GM21381 (cell line): ENCODE measurements around the gene SMYD3.

Source experiments
- ATAC-seq: cut with Tn5 transposase; IDR thresholded peaks from one replicate; pipeline ENCODE4 v1.9.1; 2021; ENCODE audit warnings: mild to moderate bottlenecking, moderate library complexity; ENCODE audit not compliant: unreplicated experiment

Gene SMYD3

DNA sequence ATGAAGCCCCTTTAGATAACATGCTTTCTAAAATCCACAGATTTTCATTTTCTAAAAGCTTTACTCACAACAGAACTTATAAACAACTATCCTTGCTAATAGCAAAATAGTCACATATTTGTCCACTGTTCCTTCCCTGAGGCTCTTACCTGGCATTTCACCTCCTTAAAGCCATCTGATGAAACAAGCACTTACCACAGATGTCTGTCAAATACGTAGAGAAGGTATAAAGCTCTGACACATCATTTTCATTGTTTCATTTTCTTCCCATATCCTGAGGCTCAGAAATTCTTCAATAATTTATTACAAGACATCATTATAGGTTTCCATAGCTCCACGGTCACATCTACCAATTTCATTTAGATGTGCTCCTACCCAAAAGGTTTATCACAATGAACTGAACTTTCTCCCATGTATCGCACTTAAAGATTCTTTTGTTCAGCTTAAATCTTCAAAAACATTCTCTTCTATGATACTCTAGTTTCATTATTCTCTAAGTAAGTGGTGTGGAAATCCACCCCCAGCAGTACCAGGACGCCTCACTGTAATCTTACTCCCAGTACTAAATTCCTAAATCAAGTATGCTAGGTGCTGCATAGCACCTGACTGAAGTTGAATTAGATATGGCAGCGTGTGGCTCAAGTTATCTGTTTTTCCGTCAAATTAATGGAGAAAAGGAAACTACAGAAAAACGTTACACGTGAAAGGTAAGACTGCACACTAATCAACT lies 569.6 kb downstream of the SMYD3 start:
- ATAC-seq, result no peak

DNA sequence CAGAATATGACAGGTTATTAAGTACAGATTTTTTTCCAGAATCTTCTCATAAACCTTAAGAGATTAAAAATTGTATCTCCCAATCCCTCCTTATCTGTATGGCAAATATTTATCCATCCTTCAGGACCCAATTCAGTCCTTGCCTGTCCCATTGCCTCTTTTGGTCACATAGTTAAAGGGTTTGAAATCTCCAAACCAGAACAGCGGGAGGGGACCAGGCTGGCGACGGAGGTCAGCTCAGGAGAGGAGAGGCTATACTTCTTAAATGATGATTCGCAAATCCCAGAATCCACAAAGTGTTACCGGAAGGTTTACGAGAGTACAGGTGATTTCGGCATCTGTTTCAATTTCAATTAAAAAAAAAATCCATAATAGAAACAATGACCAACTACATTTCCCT lies 572.7 kb downstream of the SMYD3 start:
- ATAC-seq, result no peak

DNA sequence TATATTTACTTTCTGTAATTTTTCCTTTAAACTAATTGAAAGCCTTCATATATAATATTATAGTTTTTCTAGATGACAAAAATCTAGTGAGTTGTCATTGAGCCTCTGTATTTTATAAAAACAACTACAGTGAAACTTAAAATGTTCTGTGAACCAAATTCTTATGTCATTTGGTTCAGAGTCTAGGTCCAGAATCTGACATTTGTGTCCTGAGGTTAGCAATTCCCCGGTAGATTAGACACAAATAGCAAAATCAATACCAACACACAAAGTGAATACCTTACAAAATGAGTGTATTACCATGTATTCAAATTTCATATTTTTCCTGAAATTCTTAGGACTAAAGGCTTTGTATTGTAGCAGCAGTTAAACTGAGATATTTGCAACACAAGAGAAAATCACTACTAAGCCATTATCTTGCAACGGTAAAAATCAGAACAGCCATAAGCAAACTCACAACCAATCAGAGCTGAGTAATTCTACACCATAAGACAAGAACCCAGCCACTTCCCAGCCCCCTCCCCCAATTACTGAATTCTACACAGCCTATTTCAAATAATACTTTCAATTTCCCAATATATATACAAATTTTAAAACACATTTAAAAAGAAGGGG lies 573.5 kb downstream of the SMYD3 start:
- ATAC-seq, result no peak

DNA sequence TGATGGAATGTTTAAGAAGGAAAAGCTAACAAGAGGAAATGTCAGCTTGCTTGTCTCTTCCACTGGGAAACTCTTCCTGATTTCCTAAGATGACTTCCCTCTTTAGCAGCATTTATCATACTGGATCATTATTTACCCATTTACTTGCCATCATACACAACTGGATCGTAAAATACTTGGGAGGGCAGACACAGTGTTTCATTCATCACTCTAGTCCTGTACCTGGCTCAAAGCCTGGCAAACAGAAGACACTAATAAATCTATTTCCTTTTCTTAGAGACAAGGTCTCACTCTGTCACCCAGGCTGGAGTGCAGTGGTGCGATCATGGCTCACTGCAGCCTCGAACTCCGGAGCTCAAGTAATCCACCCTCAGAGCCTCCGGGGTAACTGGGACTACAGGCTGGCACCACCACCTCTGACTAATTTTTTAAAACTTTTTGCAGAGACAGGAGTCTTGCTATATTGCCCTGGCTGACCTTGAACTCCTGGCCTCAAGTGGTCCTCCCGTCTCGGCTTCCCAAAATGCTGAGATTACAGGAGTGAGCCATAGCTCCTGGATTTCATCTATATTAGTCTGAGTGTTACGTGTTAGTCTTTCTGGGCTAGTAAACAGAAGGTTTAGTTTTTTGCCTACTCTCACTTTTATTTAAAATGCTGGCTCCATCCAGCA lies 574.6 kb downstream of the SMYD3 start:
- no peak for ATAC-seq

DNA sequence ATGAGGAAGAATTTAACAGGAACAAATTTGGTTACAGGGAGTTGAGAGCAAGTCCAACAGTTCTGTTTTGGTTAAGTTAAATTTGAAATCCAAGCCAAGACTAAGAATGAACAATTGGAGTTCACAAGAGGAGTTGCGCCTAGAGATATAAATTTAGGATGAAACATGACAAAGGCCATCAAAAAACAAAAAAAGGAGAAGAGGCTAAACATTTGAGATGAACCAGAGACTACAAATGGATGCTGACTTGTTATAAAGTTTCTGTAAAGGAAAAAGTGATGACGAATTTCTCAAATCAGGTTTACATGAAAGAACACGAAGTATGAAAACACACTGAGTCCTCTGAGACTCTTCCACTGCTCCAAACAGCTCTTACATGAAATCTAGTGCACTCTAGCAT lies 575.6 kb downstream of the SMYD3 start:
- ATAC-seq, result no peak

DNA sequence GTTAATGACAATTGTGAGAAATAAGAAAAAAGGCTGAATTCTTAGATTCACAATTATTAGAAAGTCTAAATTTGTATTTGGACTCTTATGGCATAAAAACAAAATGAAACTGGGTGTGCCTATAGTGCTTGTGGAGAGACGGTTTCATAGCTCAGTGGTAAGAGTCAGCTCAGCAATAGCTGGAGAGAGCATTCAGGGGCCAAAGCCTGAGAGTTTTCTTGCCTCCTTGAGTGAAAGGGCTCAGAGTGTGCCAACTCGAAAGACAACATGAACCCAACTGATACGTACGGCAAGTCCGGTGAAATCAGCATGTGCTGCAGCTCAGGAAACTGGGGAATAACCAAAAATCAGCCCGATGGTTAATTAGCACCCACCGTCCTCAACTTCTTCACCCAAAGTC lies 577.9 kb downstream of the SMYD3 start:
- no peak for ATAC-seq

DNA sequence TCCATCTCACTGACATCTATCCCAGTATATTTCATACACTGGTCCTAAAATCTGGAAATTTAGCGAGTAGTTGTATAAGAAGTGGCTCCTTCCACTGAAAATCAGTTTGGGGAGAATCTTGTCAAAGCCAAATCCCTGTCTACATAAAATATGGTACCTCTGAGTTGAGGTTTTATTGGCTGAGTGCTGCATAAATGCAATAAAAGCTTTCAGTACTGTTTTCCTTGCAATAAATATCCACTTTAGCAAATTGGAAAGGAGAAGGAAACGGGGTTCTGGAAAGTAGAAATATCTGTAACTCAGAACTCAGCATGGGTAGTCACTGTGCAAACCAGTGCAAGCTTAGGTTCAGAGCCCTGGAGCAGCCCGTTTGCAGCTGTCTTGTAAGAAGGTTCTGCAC lies 580.2 kb downstream of the SMYD3 start:
- no peak for ATAC-seq

DNA sequence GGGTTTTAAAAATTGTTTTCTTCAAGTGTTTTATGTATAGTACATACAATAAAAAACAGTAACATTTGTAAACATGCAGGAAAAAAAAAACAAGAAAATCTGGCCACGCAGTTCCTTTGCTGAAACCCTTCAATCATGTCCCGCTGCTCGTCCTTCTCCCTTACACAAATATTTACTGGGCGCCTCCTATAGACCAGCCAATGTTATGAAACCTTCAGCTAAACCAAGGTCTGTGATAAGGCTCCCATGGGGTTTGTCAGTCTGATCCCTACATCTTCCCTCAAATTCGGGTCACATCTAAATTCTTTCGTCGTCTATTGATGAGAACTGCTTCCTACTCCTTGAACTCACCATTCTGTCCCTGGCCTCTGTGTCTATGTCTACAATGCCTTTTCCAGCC lies 583.9 kb downstream of the SMYD3 start:
- no peak for ATAC-seq

DNA sequence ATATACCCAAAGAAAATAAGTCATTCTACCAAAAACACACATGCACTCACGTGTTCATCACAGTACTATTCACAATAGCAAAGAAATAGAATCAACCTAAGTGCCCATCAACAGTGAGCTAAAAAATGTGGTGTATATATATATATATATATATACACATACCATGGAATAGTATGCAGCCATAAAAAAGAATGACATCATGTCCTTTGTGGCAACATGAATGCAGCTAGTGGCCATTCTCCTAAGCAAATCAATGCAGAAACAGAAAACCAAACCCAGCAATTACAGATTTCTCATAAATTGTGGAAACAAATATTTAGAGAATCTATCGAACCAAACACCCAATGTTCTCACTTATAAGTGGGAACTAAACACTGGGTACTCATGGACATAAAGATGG lies 585.7 kb downstream of the SMYD3 start:
- ATAC-seq, result no peak

DNA sequence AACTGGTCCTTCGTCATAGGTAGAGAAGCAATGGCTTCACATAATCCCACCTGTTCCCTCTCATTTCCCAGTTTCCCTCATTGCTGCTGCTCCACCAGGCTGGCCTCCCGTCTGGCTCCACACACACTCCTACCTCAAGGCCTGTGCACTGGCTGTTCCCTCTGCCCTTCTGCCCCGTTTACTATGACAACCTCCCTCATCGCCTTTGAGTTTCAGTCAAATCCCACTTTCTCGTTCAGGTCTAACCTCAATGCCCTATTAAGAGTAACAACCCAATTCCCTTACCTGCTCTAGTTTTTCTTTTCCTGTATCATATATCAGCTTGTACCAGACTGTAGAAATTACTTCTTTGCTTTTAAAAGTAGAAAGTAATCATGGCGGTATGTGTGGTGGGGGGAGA lies 589.7 kb downstream of the SMYD3 start:
- no peak for ATAC-seq

DNA sequence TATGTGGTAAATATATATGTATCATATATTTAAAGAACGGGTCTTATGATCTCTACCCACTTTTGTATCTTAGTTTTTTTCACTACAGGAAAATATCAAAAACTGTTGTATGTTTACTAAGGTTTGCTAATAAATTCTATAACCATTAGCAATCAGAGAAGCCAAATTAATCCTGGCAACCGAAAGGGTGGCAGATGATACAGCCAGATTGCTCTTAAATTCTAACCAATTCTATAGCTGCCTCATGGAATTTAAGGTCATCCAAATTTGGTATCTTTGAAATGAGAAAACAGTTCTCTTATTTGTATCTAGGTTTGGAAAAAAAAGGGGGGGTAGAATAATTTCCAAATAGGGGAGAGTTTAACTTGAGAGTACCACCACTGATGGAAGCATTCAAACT lies 591.2 kb downstream of the SMYD3 start:
- no peak for ATAC-seq

DNA sequence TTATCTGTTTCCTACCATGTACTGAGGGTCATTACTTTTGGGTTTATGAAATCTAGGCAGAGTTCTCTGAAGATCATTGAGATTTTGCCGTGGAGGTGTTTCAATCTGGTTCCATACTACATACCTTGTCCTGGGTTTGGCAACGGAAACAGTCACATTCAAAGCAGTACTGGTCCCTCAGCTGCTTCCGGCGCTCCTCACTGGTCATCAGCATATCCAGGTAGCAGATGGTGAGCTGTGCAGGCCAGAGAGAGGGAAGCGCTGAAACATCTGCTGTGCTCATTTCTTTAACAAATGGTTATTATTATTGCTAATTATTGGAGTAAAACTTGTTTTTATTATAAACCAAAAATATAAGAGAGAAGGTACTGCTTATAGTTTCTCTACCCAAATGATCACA lies 591.7 kb downstream of the SMYD3 start:
- ATAC-seq, result no peak

DNA sequence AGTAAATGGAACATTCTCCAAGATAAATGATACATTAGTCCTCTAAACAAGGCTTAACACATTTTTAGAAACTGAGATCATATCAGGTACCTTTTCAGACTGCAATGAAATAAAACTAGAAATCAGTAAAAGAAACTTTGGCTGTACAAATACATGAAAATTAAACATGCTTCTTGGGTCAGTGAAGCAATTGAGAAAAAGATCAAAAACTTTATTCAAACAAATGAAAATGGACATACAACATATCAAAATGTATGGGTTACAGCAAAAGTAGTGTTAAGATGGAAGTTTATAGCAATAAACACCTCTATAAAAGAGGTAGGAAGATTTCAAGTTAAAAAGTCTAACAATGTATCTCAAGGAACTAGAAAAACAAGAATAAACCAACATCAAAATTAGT lies 598.5 kb downstream of the SMYD3 start:
- no peak for ATAC-seq

DNA sequence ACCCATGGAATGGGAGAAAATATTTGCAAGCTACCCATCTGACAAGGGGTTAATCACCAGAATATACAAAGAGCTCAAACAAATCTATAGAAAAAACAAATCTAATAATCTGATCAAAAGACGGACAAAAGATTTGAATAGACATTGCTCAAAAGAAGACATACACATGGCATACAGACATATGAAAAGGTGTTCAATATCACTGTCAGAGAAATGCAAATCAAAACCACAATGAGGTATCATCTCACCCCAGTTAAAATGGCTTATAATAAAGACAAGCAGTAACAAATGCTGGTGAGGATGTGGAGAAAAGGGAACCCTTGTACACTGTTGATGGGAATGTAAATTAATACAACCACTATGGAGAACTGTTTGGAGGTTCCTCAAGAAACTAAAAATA lies 600.9 kb downstream of the SMYD3 start:
- no peak for ATAC-seq

DNA sequence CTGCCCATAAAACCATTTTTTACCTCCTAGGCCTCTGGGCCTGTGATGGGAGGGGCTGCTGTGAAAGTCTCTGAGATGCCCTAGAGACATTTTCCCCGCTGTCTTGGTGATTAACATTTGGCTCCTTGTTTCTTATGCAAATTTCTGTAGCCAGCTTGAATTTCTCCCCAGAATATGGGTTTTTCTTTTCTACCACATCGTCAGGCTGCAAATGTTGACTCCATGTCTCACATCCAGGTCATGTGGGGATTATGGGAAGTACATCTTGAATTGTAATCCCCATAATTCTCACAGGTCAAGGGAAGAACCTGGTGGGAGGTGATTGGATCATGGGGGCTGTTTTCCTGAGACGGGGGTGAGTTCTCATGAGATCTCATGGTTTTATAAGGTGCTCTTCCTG lies 603.2 kb downstream of the SMYD3 start:
- ATAC-seq, result no peak

DNA sequence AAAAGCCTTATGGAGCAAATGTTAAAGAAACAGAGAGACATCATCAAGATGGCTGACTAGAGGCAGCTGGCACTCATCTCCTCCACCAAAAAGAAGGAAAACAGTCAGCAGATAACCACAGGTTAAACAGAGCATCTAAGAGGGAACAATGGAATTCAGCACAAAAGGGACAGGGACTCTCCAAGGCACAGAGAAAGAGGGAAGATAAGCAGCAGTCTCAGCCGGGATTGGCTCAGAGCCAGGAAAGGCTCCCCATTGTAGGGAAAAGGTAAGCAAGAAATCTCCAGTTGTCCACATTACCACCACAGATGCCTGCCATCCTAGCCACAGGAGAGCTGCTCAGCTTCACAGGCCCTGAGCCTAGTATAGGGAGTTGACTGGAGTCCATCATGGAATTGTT lies 605.5 kb downstream of the SMYD3 start:
- ATAC-seq, result no peak

DNA sequence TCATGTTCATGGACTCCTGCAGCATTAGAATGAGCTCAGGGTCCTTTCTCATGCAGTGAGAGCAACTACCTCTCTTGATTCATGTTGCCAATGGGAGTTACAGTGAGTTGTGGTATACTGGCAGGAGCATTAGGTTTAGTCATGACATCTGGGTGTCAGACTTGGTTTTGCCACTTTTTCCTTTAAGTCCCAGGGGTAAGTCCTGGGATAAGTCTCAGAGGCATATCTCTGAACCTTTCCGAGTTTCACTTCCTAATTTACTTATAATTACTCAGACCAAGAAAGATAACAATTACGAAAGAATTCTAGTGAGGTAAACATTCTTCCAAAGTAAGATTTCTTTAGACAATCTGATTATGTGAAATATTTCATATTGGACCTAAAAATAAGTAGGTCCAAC lies 606.0 kb downstream of the SMYD3 start:
- peak; percentile 51 for ATAC-seq

DNA sequence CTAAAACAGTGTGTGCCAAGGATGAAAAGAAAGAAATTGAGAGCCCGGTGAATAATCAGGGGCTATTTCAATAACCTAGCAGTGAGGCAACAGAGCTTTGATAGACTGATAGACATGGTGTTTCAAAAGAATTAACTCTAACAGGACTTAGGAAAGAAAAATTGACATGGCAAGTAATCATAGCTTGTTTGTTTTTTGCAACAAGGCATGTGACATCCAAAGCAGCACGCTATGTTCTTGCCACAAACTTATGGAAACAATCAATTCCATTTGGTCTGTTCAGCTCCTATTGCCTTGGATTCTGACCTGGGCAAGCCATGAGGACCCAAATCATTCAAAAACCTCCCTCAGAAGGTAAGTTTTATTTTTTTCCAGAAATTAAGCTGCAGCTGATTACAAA lies 608.5 kb downstream of the SMYD3 start:
- ATAC-seq, result no peak

DNA sequence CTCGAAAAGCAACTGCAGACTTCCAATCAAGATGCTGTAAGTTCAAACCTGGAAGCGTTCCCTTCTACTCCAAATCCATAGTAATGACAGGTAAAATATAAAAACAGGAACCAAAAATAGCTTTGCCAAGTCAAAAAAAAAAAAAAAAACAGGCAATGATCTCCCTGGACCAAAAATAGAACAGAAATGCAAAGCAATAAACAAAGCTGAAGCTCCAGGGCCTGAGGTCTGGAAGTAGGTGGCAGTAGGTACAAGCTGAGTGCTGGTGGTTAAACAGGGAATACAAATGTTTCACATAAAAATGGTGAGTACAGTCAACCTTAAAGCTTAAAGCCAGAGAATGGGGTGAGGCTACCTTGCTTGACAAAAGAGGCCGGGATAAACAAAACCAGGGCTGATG lies 610.8 kb downstream of the SMYD3 start:
- ATAC-seq, result no peak

DNA sequence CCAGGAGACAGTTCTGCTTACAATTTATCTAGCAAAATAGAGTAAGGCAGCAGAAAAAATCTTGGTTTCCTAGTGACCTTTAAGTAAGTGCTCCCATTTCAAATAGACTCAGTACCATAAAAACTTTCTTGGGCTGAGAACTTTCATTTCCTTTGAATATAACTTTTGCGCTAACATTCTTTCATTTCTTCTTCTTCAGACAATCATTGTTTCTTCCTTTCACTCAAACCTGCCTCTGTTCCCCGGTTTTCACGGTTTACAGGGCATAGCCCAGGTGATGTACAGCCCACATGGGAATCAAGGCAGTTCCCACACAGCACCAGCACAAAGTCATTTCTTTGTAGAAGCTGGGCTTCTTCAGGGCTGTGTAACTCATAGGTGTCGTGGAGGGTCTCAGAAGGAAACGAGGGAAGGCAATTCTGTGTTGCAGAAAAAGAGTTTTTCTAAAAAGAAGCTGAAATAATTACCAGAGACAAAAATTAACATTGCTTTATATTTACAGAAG lies 611.6 kb downstream of the SMYD3 start:
- ATAC-seq, result no peak

DNA sequence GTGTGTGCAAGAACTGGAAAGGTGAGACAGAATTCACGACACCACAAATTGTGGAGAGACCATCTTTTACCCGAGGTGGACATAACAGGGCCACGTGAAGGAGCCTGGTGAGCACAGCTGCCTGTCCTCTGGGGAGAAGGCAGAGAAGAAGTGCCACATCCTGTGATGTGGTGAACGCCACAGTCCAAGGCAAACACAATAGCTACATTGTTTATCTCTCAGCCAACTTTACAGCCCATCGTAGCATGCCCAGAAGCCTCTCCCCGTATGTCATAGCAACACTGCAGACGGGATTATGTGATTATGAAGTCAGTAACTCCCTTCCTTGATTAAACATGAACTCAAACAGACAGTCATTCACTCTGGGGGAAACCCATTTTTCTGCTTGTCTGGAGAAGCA lies 612.2 kb downstream of the SMYD3 start:
- ATAC-seq, result no peak

DNA sequence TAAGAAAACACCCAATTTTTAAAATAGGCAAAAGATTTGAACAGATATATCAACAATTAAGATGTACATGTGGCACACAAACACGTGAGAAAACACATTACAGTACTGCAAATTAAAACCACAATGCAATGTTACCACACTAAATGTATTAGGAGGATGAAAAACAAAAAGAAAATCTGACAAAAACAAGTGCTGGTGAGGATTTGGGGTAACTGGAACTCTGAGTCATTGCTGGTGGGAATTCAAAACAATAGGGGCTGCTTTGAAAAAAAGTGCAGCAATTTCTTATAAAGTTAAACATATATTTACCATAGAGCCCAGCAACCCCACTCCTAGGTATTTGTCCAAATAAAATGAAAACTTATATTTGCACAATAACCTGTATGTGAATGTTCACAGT lies 614.1 kb downstream of the SMYD3 start:
- no peak for ATAC-seq
